K562 treated with DMSO at 1 percent for 12 hours (cell line): ENCODE measurements around the gene CAPG. TPM values are rescaled to one million over a fixed set of nuclear protein-coding genes. Genes with fewer than 3 reads are reported as not detected.

ENCODE experiments used
- total RNA-seq: library from RNA; unstranded; fragments of 300-600 nt; gene quantifications from 2 replicates; pipeline ENCODE4 v1.2.3, GENCODE V29; 2022; ENCODE audit not compliant: insufficient read depth

Gene CAPG
- 80.0 and 155 TPM in 2 replicates for total RNA-seq

GRCh38 chr2:85409845-85410583 lies at the start of gene CAPG:
Gene CAPG (minus strand): TSS chr2:85410366. CDS start chr2:85402145, 8,221 bp downstream.

GRCh38 chr2:85418132-85419008 lies 8.2 kb upstream of the CAPG start, which contains the start of gene SH2D6:
Gene SH2D6 (plus strand): TSS chr2:85418714. CDS start chr2:85429466, 10,752 bp downstream.

GRCh38 chr2:85354286-85355072 lies 55.7 kb downstream of the CAPG start, which contains the start of the genes ELMOD3 and RETSAT:
Gene ELMOD3 (plus strand): TSS chr2:85354769. CDS start chr2:85357199, 2,430 bp downstream.
Gene RETSAT (minus strand): TSS chr2:85354528. CDS start chr2:85354507, 21 bp downstream.

Other genes starting within 250 kb of the CAPG start
- gene TGOLN2, start 82.4 kb downstream of the CAPG start, total RNA-seq: 17.3 and 68.1 TPM in 2 replicates
- 20.0 and 38.5 TPM in 2 replicates for gene RETSAT, start 55.8 kb downstream of the CAPG start, total RNA-seq
- gene ELMOD3, start 55.6 kb downstream of the CAPG start, total RNA-seq: 17.5 and 31.3 TPM in 2 replicates
- not detected in 2 replicates for gene SH2D6, start 8.3 kb upstream of the CAPG start, total RNA-seq
- 65.4 and 197 TPM in 2 replicates for gene MAT2A, start 128.8 kb upstream of the CAPG start, total RNA-seq
- gene GGCX, start 151.1 kb upstream of the CAPG start, total RNA-seq: 12.8 and 25.0 TPM in 2 replicates
- gene VAMP8, start 167.2 kb upstream of the CAPG start, total RNA-seq: 157 and 192 TPM in 2 replicates
- gene VAMP5, start 174.1 kb upstream of the CAPG start, total RNA-seq: 3.6 TPM in 1 of 2 replicates, not detected in the other
- gene RNF181, start 185.4 kb upstream of the CAPG start, total RNA-seq: 250 and 334 TPM in 2 replicates
- gene TMEM150A, start 192.3 kb upstream of the CAPG start, total RNA-seq: 18.0 and 19.7 TPM in 2 replicates
- gene C2orf68, start 201.7 kb upstream of the CAPG start, total RNA-seq: 26.1 and 53.7 TPM in 2 replicates
- gene USP39, start 205.8 kb upstream of the CAPG start, total RNA-seq: 60.4 and 106 TPM in 2 replicates